OCI-LY7 (cell line): Measurements from ENCODE around the gene OR2J2. TPM values are rescaled to one million over a fixed set of nuclear protein-coding genes. Genes with fewer than 3 reads are reported as not detected.
"Not testable (repeated sequence)": the region's sequence is repeated elsewhere in the genome, so short reads cannot be mapped to it uniquely, and the experiment has no call there.

ENCODE experiments used
- Bru-seq: library from RNA; stranded (reverse); fragments of 400-500 nt; gene quantifications from one replicate; lab custom pipeline; 2021; lab: Mats Ljungman, UMichigan
- BruChase-seq, 2 experiments: library from RNA; stranded (reverse); fragments of 400-500 nt; gene quantifications; one replicate each; lab custom pipeline; 2021; lab: Mats Ljungman, UMichigan
- BruUV-seq: library from RNA; stranded (reverse); fragments of 400-500 nt; replicated peaks from 2 replicates; lab custom pipeline; 2021; lab: Mats Ljungman, UMichigan
- CTCF ChIA-PET: fragments of 300-600 bp; sonication (Branson Sonifier 250); formaldehyde crosslinking; loops from one replicate; lab custom pipeline; 2022; ENCODE audit warnings: antibody characterized with exemption; ENCODE audit not compliant: unreplicated experiment; lab: Charles Lee
- POLR2A ChIA-PET: fragments of 300-600 bp; sonication (Branson Sonifier 250); formaldehyde crosslinking; loops from one replicate; lab custom pipeline; 2022; ENCODE audit warnings: antibody characterized with exemption; lab: Charles Lee
- DNase-seq: peaks from one replicate; pipeline ENCODE4 v3.0.0-alpha.2; 2015; ENCODE audit warnings: low spot score
- H2AFZ ChIP-seq: fragments of 200-600 bp; sonication (generic), shearing (Covaris generic); 2 replicates; pipeline ENCODE4 v1.6.1; 2014; ENCODE audit warnings: mild to moderate bottlenecking, antibody characterized with exemption, low read length, moderate library complexity
- H3K27ac ChIP-seq: fragments of 200-600 bp; sonication (generic); 2 replicates; pipeline ENCODE4 v1.5.1; 2014; ENCODE audit warnings: mixed run types, low read depth, mild to moderate bottlenecking, moderate library complexity, low read length, inconsistent platforms; ENCODE audit not compliant: poor library complexity, severe bottlenecking
- H3K36me3 ChIP-seq: fragments of 200-600 bp; sonication (generic); 2 replicates; pipeline ENCODE4 v1.6.1; 2014; ENCODE audit warnings: mild to moderate bottlenecking, antibody characterized with exemption, low read length, moderate library complexity, mixed read lengths; ENCODE audit not compliant: insufficient read depth
- H3K4me1 ChIP-seq: fragments of 200-600 bp; sonication (generic); 2 replicates; pipeline ENCODE4 v1.5.1; 2014; ENCODE audit warnings: mild to moderate bottlenecking, low read length; ENCODE audit not compliant: insufficient read depth, poor library complexity, severe bottlenecking
- H3K4me2 ChIP-seq: fragments of 200-600 bp; sonication (generic); 2 replicates; pipeline ENCODE4 v1.6.1; 2014; ENCODE audit warnings: mild to moderate bottlenecking, low read length
- H3K4me3 ChIP-seq: fragments of 200-600 bp; sonication (generic); 2 replicates; pipeline ENCODE4 v1.5.1; 2014; ENCODE audit warnings: mild to moderate bottlenecking, low read depth, low read length; ENCODE audit not compliant: poor library complexity, severe bottlenecking
- H3K79me2 ChIP-seq: fragments of 200-600 bp; sonication (generic); 2 replicates; pipeline ENCODE4 v1.6.1; 2016; ENCODE audit warnings: low read depth, mild to moderate bottlenecking, low read length, moderate library complexity, mixed read lengths; ENCODE audit not compliant: insufficient read depth
- H3K9me2 ChIP-seq: fragments of 200-600 bp; sonication (generic); 2 replicates; pipeline ENCODE4 v1.6.1; 2016; ENCODE audit warnings: mild to moderate bottlenecking, low read length, mixed read lengths; ENCODE audit not compliant: insufficient read depth
- H3K9me3 ChIP-seq: fragments of 200-600 bp; sonication (generic); 2 replicates; pipeline ENCODE4 v1.6.1; 2014; ENCODE audit warnings: mild to moderate bottlenecking, mixed run types, low read length, mixed read lengths
- H4K20me1 ChIP-seq: fragments of 200-600 bp; sonication (generic); 2 replicates; pipeline ENCODE4 v1.6.1; 2014; ENCODE audit warnings: mild to moderate bottlenecking, antibody characterized with exemption, low read length, moderate library complexity, mixed read lengths; ENCODE audit not compliant: insufficient read depth
- EZH2phosphoT487 ChIP-seq: fragments of 200-600 bp; sonication (generic); IDR thresholded peaks from 2 replicates; pipeline ENCODE4 v1.6.1; 2018; ENCODE audit warnings: low read depth, borderline replicate concordance, mild to moderate bottlenecking, mixed run types, antibody characterized with exemption, low read length, moderate library complexity, mixed read lengths
- intact Hi-C: fragments of 100-400 bp; cut with micrococcal nuclease; formaldehyde crosslinking; loops from one replicate; pipeline ENCODE4 v1.10.0; 2022; ENCODE audit not compliant: unreplicated experiment
- long read RNA-seq: library from polyadenylated mRNA; stranded (forward); transcript quantifications from one replicate; pipeline ENCODE4 v2.0.0, GENCODE V29; 2022
- total RNA-seq, 2 experiments: library from RNA; depleted of rRNA in 1 of 2; stranded (reverse); fragments of >200 nt in 1 of 2; shearing (Covaris generic) in 1 of 2; gene quantifications; 2 replicates each; pipeline ENCODE4 v1.2.3, GENCODE V29; 2014 to 2022
- TF ChIP-seq, protein P1 (sequence below): fragments of 200-600 bp; sonication (generic); conservative IDR thresholded peaks from 2 replicates; pipeline ENCODE4 v1.5.1; 2014; ENCODE audit warnings: mild to moderate bottlenecking, antibody characterized with exemption, low read length, moderate library complexity, mixed read lengths

Gene OR2J2
- total RNA-seq (2014; rRNA removed; shearing (Covaris generic)) (not detected in 2 replicates), total RNA-seq (2022) (not detected in 2 replicates), Bru-seq, nascent RNA (percentile 17 among the genes with signal in this experiment), BruChase-seq, experiment 1, labeled RNA remaining after a 6-hour chase (percentile 17 among the genes with signal in this experiment), BruChase-seq, experiment 2, labeled RNA remaining after a 2-hour chase (percentile 13 among the genes with signal in this experiment)
- long read RNA-seq = 0 reads

- CTCF ChIA-PET, H3K9me2 ChIP-seq, BruUV-seq, H3K4me3 ChIP-seq, DNase-seq, H2AFZ ChIP-seq, H3K36me3 ChIP-seq, H3K79me2 ChIP-seq, H3K4me2 ChIP-seq, H3K27ac ChIP-seq, H4K20me1 ChIP-seq, H3K9me3 ChIP-seq, H3K4me1 ChIP-seq, intact Hi-C loops: not testable (repeated sequence)
- POLR2A ChIA-PET = interaction anchor here (1.0 kb wide), 1 partner anchor 11 kb away, joined by 3 read pairs; no protein-coding TSS in a partner anchor
Observed at GRCh38 chr6:29170607-29171006, at the start of gene OR2J2. OR2J2 (plus strand) TSS chr6:29170907; CDS start chr6:29173636, 2,729 bp downstream.

- Histone ChIP-seq H3K79me2 (no peaks in the 10 kb centered on the region), H3K27ac (no peak overlapping the region), H3K4me2 (no peak overlapping the region), H3K9me2 (no peaks in the 10 kb centered on the region), H2AFZ (no peak overlapping the region), H3K9me3 (no peaks in the 10 kb centered on the region), H3K4me3 (no peak overlapping the region), H3K4me1 (no peaks in the 10 kb centered on the region), H4K20me1 (no peaks in the 10 kb centered on the region), H3K36me3 (no peaks in the 10 kb centered on the region)
- no TSS peak for BruUV-seq
- intact Hi-C loops = no loop called here
- ChIA-PET POLR2A (interaction anchor here (0.6 kb wide), 1 partner anchor 27 kb away, joined by 3 read pairs; no protein-coding TSS in a partner anchor), CTCF (no interaction called here)
- no peak for DNase-seq
- TF ChIP-seq, protein P1, sequence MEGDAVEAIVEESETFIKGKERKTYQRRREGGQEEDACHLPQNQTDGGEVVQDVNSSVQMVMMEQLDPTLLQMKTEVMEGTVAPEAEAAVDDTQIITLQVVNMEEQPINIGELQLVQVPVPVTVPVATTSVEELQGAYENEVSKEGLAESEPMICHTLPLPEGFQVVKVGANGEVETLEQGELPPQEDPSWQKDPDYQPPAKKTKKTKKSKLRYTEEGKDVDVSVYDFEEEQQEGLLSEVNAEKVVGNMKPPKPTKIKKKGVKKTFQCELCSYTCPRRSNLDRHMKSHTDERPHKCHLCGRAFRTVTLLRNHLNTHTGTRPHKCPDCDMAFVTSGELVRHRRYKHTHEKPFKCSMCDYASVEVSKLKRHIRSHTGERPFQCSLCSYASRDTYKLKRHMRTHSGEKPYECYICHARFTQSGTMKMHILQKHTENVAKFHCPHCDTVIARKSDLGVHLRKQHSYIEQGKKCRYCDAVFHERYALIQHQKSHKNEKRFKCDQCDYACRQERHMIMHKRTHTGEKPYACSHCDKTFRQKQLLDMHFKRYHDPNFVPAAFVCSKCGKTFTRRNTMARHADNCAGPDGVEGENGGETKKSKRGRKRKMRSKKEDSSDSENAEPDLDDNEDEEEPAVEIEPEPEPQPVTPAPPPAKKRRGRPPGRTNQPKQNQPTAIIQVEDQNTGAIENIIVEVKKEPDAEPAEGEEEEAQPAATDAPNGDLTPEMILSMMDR = no peak
- TF ChIP-seq EZH2phosphoT487 = no peak
Observed at GRCh38 chr6:29129326-29130012, 41.2 kb upstream of the OR2J2 start.

DNA sequence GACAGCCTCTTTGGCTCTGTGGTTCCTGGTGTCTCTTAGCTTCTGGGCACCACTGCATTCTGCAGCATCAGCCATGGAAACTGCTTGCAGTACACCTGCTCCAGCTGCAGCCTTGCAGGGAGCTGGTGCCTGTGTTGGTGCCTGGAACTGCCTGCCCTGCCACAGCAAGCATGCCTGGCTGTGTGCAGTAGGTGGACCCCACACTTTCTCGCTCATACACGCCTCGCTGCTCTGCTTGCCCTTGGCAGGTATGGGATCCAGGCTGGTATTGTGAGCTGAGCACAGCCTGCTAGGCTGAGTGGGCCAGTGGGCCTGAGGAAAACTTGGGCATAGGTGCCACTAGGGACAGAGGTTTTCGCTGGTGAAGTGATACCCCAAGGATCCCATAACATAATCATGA, 40.1 kb upstream of the OR2J2 start:
- no TSS peak for BruUV-seq
- H3K9me3 ChIP-seq = no peaks in the 10 kb centered on the region
- intact Hi-C loops = no loop called here
- H3K4me1 ChIP-seq = no peaks in the 10 kb centered on the region
- H3K4me2 ChIP-seq = no peak overlapping the region
- ChIA-PET CTCF (no interaction called here), POLR2A (no interaction called here)
- no peaks in the 10 kb centered on the region for H3K9me2 ChIP-seq
- no peak for TF ChIP-seq EZH2phosphoT487
- TF ChIP-seq, protein P1 = no peak
- no peaks in the 10 kb centered on the region for H3K36me3 ChIP-seq
- DNase-seq = no peak
- no peaks in the 10 kb centered on the region for H4K20me1 ChIP-seq
- H3K79me2 ChIP-seq = no peaks in the 10 kb centered on the region
- no peak overlapping the region for H2AFZ ChIP-seq
- no peak overlapping the region for H3K4me3 ChIP-seq
- H3K27ac ChIP-seq = no peak overlapping the region
